Endothelial cell of umbilical vein (primary cell): ENCODE measurements around the gene MICA. TPM values are rescaled to one million over a fixed set of nuclear protein-coding genes. Genes with fewer than 3 reads are reported as not detected.

Experiments used
- BruUV-seq: library from RNA; stranded (reverse); fragments of 400-500 nt; replicated peaks from 2 replicates; lab custom pipeline; 2021; lab: Mats Ljungman, UMichigan
- CTCF ChIA-PET: fragments of 300-600, 350-600 bp; sonication (Branson Sonifier 250); formaldehyde crosslinking; loops from one replicate; lab custom pipeline; 2021; ENCODE audit warnings: antibody characterized with exemption, inconsistent platforms; lab: Charles Lee
- POLR2A ChIA-PET: fragments of 300-600, 350-600 bp; sonication (Branson Sonifier 250); formaldehyde crosslinking; loops from one replicate; lab custom pipeline; 2021; ENCODE audit warnings: antibody characterized with exemption, inconsistent platforms; lab: Charles Lee
- DNase-seq: peaks from one replicate; pipeline ENCODE4 v3.0.0-alpha.2; 2011; ENCODE audit warnings: low read depth, low spot score
- FAIRE-seq: peaks from 2 replicates; lab custom pipeline; 2011; peaks lifted over from hg19 to GRCh38; lab: Jason Lieb, UNC
- H2AFZ ChIP-seq: 2 replicates; pipeline ENCODE4 v1.6.0; 2012; ENCODE audit warnings: low read depth, low read length, control low read depth, inconsistent platforms
- H3K27ac ChIP-seq: 2 replicates; pipeline ENCODE4 v1.5.1; 2011; ENCODE audit warnings: low read depth, mild to moderate bottlenecking, control low read depth, low read length, moderate library complexity; ENCODE audit not compliant: insufficient read depth
- H3K27me3 ChIP-seq, 2 experiments: 2 replicates each; pipeline versions ENCODE4 v1.6.0 to v1.6.1; 2011; ENCODE audit warnings: low read length in 2 of 2, mixed read lengths in 1 of 2; ENCODE audit not compliant: control insufficient read depth in 2 of 2, insufficient read depth in 2 of 2
- H3K36me3 ChIP-seq, 2 experiments: 2 replicates in 1 of 2; 3 replicates in 1 of 2; pipeline ENCODE4 v1.5.1; 2011; ENCODE audit warnings: low read length in 2 of 2, mild to moderate bottlenecking in 1 of 2, moderate library complexity in 1 of 2; ENCODE audit not compliant: control insufficient read depth in 2 of 2, insufficient read depth in 2 of 2; ENCODE audit errors: extremely low read depth in 1 of 2
- H3K4me1 ChIP-seq: 3 replicates; pipeline ENCODE4 v1.5.1; 2011; ENCODE audit warnings: mild to moderate bottlenecking, low read length; ENCODE audit not compliant: control insufficient read depth, insufficient read depth; ENCODE audit errors: extremely low read depth
- H3K4me2 ChIP-seq: 2 replicates; pipeline ENCODE4 v1.6.1; 2011; ENCODE audit warnings: low read length, control low read depth, mixed read lengths; ENCODE audit not compliant: insufficient read depth
- H3K4me3 ChIP-seq, 3 experiments: fragments of 200-600 bp in 1 of 3; sonication (generic), shearing (Covaris generic) in 1 of 3; replicated peaks in 1 of 3; 2 replicates each; pipeline ENCODE4 v1.5.1; 2011 to 2016; ENCODE audit warnings: control low read depth in 3 of 3, low read length in 3 of 3, mild to moderate bottlenecking in 2 of 3, inconsistent platforms in 1 of 3, low read depth in 1 of 3, moderate library complexity in 1 of 3; ENCODE audit not compliant: insufficient read depth in 1 of 3
- H3K79me2 ChIP-seq: 2 replicates; pipeline ENCODE4 v1.6.0; 2012; ENCODE audit warnings: low read length, inconsistent platforms; ENCODE audit not compliant: control insufficient read depth, insufficient read depth
- H3K9ac ChIP-seq: replicated peaks from 2 replicates; pipeline ENCODE3; 2011; ENCODE audit warnings: low read length, control low read depth; ENCODE audit not compliant: insufficient read depth; ENCODE audit errors: extremely low read depth
- H3K9me1 ChIP-seq: replicated peaks from 3 replicates; pipeline ENCODE4 v1.6.0; 2011; ENCODE audit warnings: mild to moderate bottlenecking, low read length; ENCODE audit not compliant: control insufficient read depth, insufficient read depth; ENCODE audit errors: extremely low read depth
- H3K9me3 ChIP-seq: replicated peaks from 2 replicates; pipeline ENCODE4 v1.5.1; 2012; ENCODE audit warnings: low read length, inconsistent platforms; ENCODE audit not compliant: control insufficient read depth, insufficient read depth
- H4K20me1 ChIP-seq: replicated peaks from 2 replicates; pipeline ENCODE3; 2011; ENCODE audit warnings: mild to moderate bottlenecking, low read length; ENCODE audit not compliant: control insufficient read depth, insufficient read depth; ENCODE audit errors: extremely low read depth
- CTCF ChIP-seq, 2 donors: IDR thresholded peaks; 1 replicate in 1 of 2; 2 replicates in 1 of 2; pipeline ENCODE4 v1.5.1; 2011; ENCODE audit warnings: low read length in 2 of 2, mild to moderate bottlenecking in 2 of 2, moderate library complexity in 2 of 2, control low read depth in 1 of 2, inconsistent platforms in 1 of 2, low read depth in 1 of 2; ENCODE audit not compliant: insufficient read depth in 1 of 2; ENCODE audit errors: extremely low read depth in 1 of 2
- EZH2 ChIP-seq: IDR thresholded peaks from 2 replicates; pipeline ENCODE4 v1.6.1; 2012; ENCODE audit warnings: borderline replicate concordance, low read depth, mild to moderate bottlenecking, moderate library complexity, low read length, inconsistent platforms; ENCODE audit not compliant: severe bottlenecking
- FOS ChIP-seq: IDR thresholded peaks from 2 replicates; pipeline ENCODE4 v1.6.1; 2011; ENCODE audit warnings: mild to moderate bottlenecking, low read length, moderate library complexity, borderline replicate concordance; ENCODE audit not compliant: insufficient read depth
- GATA2 ChIP-seq: IDR thresholded peaks from 2 replicates; pipeline ENCODE4 v1.7.0; 2011; ENCODE audit warnings: low read depth, mild to moderate bottlenecking, moderate library complexity, mixed read lengths, low read length; ENCODE audit not compliant: insufficient read length, insufficient read depth
- JUN ChIP-seq: IDR thresholded peaks from 2 replicates; pipeline ENCODE4 v1.6.1; 2011; ENCODE audit warnings: borderline replicate concordance, low read depth; ENCODE audit not compliant: insufficient read length, insufficient read depth
- MAX ChIP-seq: IDR thresholded peaks from 2 replicates; pipeline ENCODE4 v1.6.1; 2011; ENCODE audit not compliant: insufficient read depth, insufficient read length
- MYC ChIP-seq: IDR thresholded peaks from one replicate; pipeline ENCODE4 v1.6.1; 2011; ENCODE audit warnings: mild to moderate bottlenecking, low read depth, low read length
- POLR2A ChIP-seq: IDR thresholded peaks from 2 replicates; pipeline ENCODE4 v1.6.1; 2012; ENCODE audit warnings: low read depth, mild to moderate bottlenecking, control low read depth, low read length
- POLR2AphosphoS5 ChIP-seq: IDR thresholded peaks from 2 replicates; pipeline ENCODE4 v1.6.1; 2012; ENCODE audit warnings: low read depth, mild to moderate bottlenecking, control low read depth, low read length, moderate library complexity; ENCODE audit not compliant: insufficient read depth
- dilution Hi-C: fragments of 300-500 bp; cut with MboI; formaldehyde crosslinking; loops from one replicate; pipeline ENCODE4 v1.15.0; 2019; ENCODE audit warnings: low sequenced_read_pairs; ENCODE audit not compliant: extremely low pct_ligation_motif_present
- intact Hi-C: fragments of 100-400 bp; cut with micrococcal nuclease; formaldehyde crosslinking; loops from one replicate; pipeline ENCODE4 v1.10.0; 2022
- polyA plus RNA-seq, 4 experiments: library from polyadenylated mRNA; depleted of rRNA in 3 of 4; stranded (reverse) in 3 of 4; unstranded in 1 of 4; fragments of >200 nt; gene quantifications; 2 replicates each; pipeline versions ENCODE4 v1.2.1 to v1.2.3, GENCODE V29; 2011 to 2012; ENCODE audit warnings: missing spikeins in 1 of 4
- total RNA-seq: library from RNA; stranded (reverse); gene quantifications from 2 replicates; pipeline ENCODE4 v1.2.3, GENCODE V29; 2021

The MICA gene
- total and polyA plus RNA-seq, 2 donors (not counting 3 experiments of a cell fraction or from before 2014, with no cell fraction given), result 42.5 to 99.3 TPM

- Histone ChIP-seq H3K9me3 (no peaks in the 10 kb centered on the region), H2AFZ (no peak overlapping the region), H3K9ac (no peak overlapping the region), H3K36me3 (peaks cover under 1 to 4% of the 10 kb centered on the region in 2 experiments), H3K27ac (no peak overlapping the region), H3K4me3 (no peak overlapping the region), H4K20me1 (no peaks in the 10 kb centered on the region), H3K9me1 (no peaks in the 10 kb centered on the region), H3K27me3 (no peaks in the 10 kb centered on the region), H3K4me1 (peaks cover 25% of the 10 kb centered on the region), H3K79me2 (peaks cover 94% of the 10 kb centered on the region), H3K4me2 (peak overlapping the region; percentile 39)
- TSS peak; percentile 0 for BruUV-seq
- TF ChIP-seq EZH2 (no peak), CTCF (IDR thresholded peaks at IDR 0.05; ENCODE audit: extremely low read depth in 1 of 2, insufficient read depth in 1 of 2, low read depth in 1 of 2, low read length in 2 of 2) (no peak), GATA2 (no peak), FOS (no peak), MYC (no peak), POLR2A (no peak), MAX (no peak), JUN (no peak), POLR2AphosphoS5 (no peak)
- FAIRE-seq, result peak; percentile 37
- no peak for DNase-seq
- dilution Hi-C loops, result no loop called here
- intact Hi-C loops, result no loop called here
- ChIA-PET CTCF (interaction anchor here (2.2 kb wide), 1 partner anchor 36 kb away, joined by 8 read pairs; no protein-coding TSS in a partner anchor), POLR2A (no interaction called here)
Observed at GRCh38 chr6:31405996-31406395, 2.6 kb downstream of the MICA start.
